ENCODE data around the gene DNAAF2.

GRCh38 chr14:49594347-49595091, 40.5 kb downstream of the DNAAF2 start:
- TF ChIP-seq CTCF (conservative IDR thresholded peaks at IDR 0.05; ENCODE audit: low read depth, low read length) (no peak), EZH2 (IDR thresholded peaks at IDR 0.05; ENCODE audit: borderline replicate concordance, low read depth, low read length, poor library complexity, severe bottlenecking) (no peak)

Measured in A673 (cell line).